Suprapubic skin (tissue), 3 donors: ENCODE results near the gene UTS2B.

Source experiments
- EP300 ChIP-seq: sonication (generic); formaldehyde crosslinking; IDR thresholded peaks from one replicate; pipeline ENCODE4 v1.6.1; 2017; ENCODE audit warnings: antibody characterized with exemption
- POLR2A ChIP-seq, 2 donors: fragments of 450-650 bp; IDR thresholded peaks; one replicate each; pipeline ENCODE4 v1.6.1; 2017; ENCODE audit warnings: antibody characterized with exemption in 2 of 2, mild to moderate bottlenecking in 2 of 2, moderate library complexity in 2 of 2
- TF ChIP-seq, protein P1 (sequence below), 2 donors: fragments of 200-600 bp in 1 of 2; fragments of 450-650 bp in 1 of 2; sonication (generic) in 1 of 2; IDR thresholded peaks; one replicate each; pipeline ENCODE4 v1.5.1; 2016 to 2019; ENCODE audit warnings: antibody characterized with exemption in 2 of 2, mild to moderate bottlenecking in 1 of 2, moderate library complexity in 1 of 2

- TF ChIP-seq POLR2A (IDR thresholded peaks at IDR 0.05) = no peak
- TF ChIP-seq, protein P1, sequence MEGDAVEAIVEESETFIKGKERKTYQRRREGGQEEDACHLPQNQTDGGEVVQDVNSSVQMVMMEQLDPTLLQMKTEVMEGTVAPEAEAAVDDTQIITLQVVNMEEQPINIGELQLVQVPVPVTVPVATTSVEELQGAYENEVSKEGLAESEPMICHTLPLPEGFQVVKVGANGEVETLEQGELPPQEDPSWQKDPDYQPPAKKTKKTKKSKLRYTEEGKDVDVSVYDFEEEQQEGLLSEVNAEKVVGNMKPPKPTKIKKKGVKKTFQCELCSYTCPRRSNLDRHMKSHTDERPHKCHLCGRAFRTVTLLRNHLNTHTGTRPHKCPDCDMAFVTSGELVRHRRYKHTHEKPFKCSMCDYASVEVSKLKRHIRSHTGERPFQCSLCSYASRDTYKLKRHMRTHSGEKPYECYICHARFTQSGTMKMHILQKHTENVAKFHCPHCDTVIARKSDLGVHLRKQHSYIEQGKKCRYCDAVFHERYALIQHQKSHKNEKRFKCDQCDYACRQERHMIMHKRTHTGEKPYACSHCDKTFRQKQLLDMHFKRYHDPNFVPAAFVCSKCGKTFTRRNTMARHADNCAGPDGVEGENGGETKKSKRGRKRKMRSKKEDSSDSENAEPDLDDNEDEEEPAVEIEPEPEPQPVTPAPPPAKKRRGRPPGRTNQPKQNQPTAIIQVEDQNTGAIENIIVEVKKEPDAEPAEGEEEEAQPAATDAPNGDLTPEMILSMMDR (IDR thresholded peaks at IDR 0.05) = no peak
- TF ChIP-seq EP300 = no peak
Observed at GRCh38 chr3:191302451-191302850, 27.9 kb downstream of the UTS2B start.
